Stimulated activated CD8-positive, alpha-beta memory T cell treated with anti-CD3 and anti-CD28 coated beads, Interleukin-2, amount 100 ng/mL, for 1 hour (primary cell): Measurements from ENCODE around the gene OR4K13.

Experiments
- DNase-seq, 2 donors: peaks; one replicate each; pipeline ENCODE4 v3.0.0-alpha.2; 2020; ENCODE audit warnings: low read depth in 2 of 2

OR4K13 gene

GRCh38 chr14:20035938-20036337 is at the start of gene OR4K13:
TSS of gene OR4K13 (minus strand) at chr14:20036038. CDS start at chr14:20034758, 1,280 bp downstream.
- DNase-seq, result no peak

- no peak for DNase-seq
Observed at GRCh38 chr14:20059745-20060144, 23.9 kb upstream of the OR4K13 start, which contains the start of gene OR4L1. TSS of gene OR4L1 (plus strand) at chr14:20060045. CDS start at chr14:20060045, 0 bp downstream.

GRCh38 chr14:20048202-20048601 is 12.4 kb upstream of the OR4K13 start:
- DNase-seq, result no peak

- DNase-seq, result no peak
Observed at GRCh38 chr14:20044243-20044642, 8.4 kb upstream of the OR4K13 start.

- DNase-seq, result no peak
Observed at GRCh38 chr14:20035449-20035848, 389 bp downstream of the OR4K13 start.

GRCh38 chr14:20031058-20031457 is 4.8 kb downstream of the OR4K13 start:
- no peak for DNase-seq

GRCh38 chr14:20019257-20019865 is 16.5 kb downstream of the OR4K13 start, which contains the start of gene OR4K14:
TSS of gene OR4K14 (minus strand) at chr14:20019307. CDS start at chr14:20015193, 4,114 bp downstream.
- DNase-seq, result no peak

GRCh38 chr14:20008156-20008555 is 27.7 kb downstream of the OR4K13 start:
- DNase-seq, result no peak

GRCh38 chr14:20002319-20002718 is 33.5 kb downstream of the OR4K13 start:
- DNase-seq, result no peak

GRCh38 chr14:20001863-20002262 is 34.0 kb downstream of the OR4K13 start, which contains the start of gene OR4Q2:
TSS of gene OR4Q2 (plus strand) at chr14:20002163.
- DNase-seq, result no peak

- no peak for DNase-seq
Observed at GRCh38 chr14:19993438-19993837, 42.4 kb downstream of the OR4K13 start.
